ENCODE data around the gene IQCE. TPM values are rescaled to one million over a fixed set of nuclear protein-coding genes. Genes with fewer than 3 reads are reported as not detected.

The IQCE gene
- total RNA-seq, 1 donor from 2014 or later = 17.0 TPM

GRCh38 chr7:2634267-2635145 lies 75.7 kb downstream of the IQCE start:
- Mint-ChIP-seq H3K9me3 (ENCODE audit: unreplicated experiment) (no peaks in the 10 kb centered on the region), H3K4me3 (ENCODE audit: unreplicated experiment) (peak overlapping the region; percentile 94), H3K27me3 (ENCODE audit: unreplicated experiment) (no peaks in the 10 kb centered on the region), H3K27ac (ENCODE audit: unreplicated experiment) (peak overlapping the region; percentile 97), H3K36me3 (ENCODE audit: unreplicated experiment) (peaks cover 2% of the 10 kb centered on the region), H3K4me1 (ENCODE audit: unreplicated experiment) (peaks cover 72% of the 10 kb centered on the region)
- TF ChIP-seq, protein P1, sequence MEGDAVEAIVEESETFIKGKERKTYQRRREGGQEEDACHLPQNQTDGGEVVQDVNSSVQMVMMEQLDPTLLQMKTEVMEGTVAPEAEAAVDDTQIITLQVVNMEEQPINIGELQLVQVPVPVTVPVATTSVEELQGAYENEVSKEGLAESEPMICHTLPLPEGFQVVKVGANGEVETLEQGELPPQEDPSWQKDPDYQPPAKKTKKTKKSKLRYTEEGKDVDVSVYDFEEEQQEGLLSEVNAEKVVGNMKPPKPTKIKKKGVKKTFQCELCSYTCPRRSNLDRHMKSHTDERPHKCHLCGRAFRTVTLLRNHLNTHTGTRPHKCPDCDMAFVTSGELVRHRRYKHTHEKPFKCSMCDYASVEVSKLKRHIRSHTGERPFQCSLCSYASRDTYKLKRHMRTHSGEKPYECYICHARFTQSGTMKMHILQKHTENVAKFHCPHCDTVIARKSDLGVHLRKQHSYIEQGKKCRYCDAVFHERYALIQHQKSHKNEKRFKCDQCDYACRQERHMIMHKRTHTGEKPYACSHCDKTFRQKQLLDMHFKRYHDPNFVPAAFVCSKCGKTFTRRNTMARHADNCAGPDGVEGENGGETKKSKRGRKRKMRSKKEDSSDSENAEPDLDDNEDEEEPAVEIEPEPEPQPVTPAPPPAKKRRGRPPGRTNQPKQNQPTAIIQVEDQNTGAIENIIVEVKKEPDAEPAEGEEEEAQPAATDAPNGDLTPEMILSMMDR (IDR thresholded peaks at IDR 0.05) = no peak
- no peak for DNase-seq (ENCODE audit: extremely low spot score, unreplicated experiment)

GRCh38 chr7:2635148-2635668 lies 76.4 kb downstream of the IQCE start:
- no peak for DNase-seq (ENCODE audit: extremely low spot score, unreplicated experiment)
- Mint-ChIP-seq H3K9me3 (ENCODE audit: unreplicated experiment) (no peaks in the 10 kb centered on the region), H3K27ac (ENCODE audit: unreplicated experiment) (peak overlapping the region; percentile 54), H3K36me3 (ENCODE audit: unreplicated experiment) (peaks cover 2% of the 10 kb centered on the region), H3K27me3 (ENCODE audit: unreplicated experiment) (no peaks in the 10 kb centered on the region), H3K4me1 (ENCODE audit: unreplicated experiment) (peaks cover 72% of the 10 kb centered on the region), H3K4me3 (ENCODE audit: unreplicated experiment) (peak overlapping the region; percentile 94)
- TF ChIP-seq, protein P1 (IDR thresholded peaks at IDR 0.05) = no peak

- peak overlapping the region; percentile 20 for H3K4me3 Mint-ChIP-seq (ENCODE audit: unreplicated experiment)
Observed at GRCh38 chr7:2635810-2636701, 77.3 kb downstream of the IQCE start.

DNA sequence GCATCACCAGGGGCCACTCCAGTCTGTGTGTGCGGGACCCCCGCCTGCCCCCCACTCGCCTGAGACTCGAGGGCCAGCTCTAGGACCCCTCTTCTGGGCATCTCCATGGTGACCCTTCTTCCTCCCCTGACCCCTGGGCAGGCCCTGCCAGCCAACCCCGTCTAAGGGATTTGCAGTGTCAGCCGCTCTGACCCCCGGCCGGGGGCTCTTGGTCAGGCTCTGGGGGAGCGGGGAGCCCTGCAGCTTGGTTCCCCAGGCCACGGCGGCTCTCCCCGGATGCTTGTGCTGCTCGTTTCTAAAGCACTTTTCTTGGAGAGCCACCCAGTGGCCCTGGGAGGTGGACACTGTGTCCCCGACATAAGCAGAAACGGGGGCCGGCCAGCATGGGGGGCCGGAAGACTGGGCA lies 78.3 kb downstream of the IQCE start:
- Mint-ChIP-seq H3K9me3 (ENCODE audit: unreplicated experiment) (no peaks in the 10 kb centered on the region), H3K36me3 (ENCODE audit: unreplicated experiment) (peaks cover 2% of the 10 kb centered on the region), H3K27ac (ENCODE audit: unreplicated experiment) (peak overlapping the region; percentile 80), H3K4me1 (ENCODE audit: unreplicated experiment) (peaks cover 78% of the 10 kb centered on the region), H3K4me3 (ENCODE audit: unreplicated experiment) (no peak overlapping the region), H3K27me3 (ENCODE audit: unreplicated experiment) (no peaks in the 10 kb centered on the region)
- TF ChIP-seq, protein P1 (IDR thresholded peaks at IDR 0.05) = no peak
- DNase-seq (ENCODE audit: extremely low spot score, unreplicated experiment) = no peak

More at GRCh38 chr7:2635810-2636701, 77.3 kb downstream of the IQCE start:
- Mint-ChIP-seq H3K27ac (ENCODE audit: unreplicated experiment) (peak overlapping the region; percentile 80), H3K27me3 (ENCODE audit: unreplicated experiment) (no peaks in the 10 kb centered on the region), H3K4me1 (ENCODE audit: unreplicated experiment) (peaks cover 72% of the 10 kb centered on the region), H3K9me3 (ENCODE audit: unreplicated experiment) (no peaks in the 10 kb centered on the region), H3K36me3 (ENCODE audit: unreplicated experiment) (peaks cover 2% of the 10 kb centered on the region)
- TF ChIP-seq, protein P1 (IDR thresholded peaks at IDR 0.05) = no peak
- no peak for DNase-seq (ENCODE audit: extremely low spot score, unreplicated experiment)
